Measurements from ENCODE around the gene PDCD4.

DNA sequence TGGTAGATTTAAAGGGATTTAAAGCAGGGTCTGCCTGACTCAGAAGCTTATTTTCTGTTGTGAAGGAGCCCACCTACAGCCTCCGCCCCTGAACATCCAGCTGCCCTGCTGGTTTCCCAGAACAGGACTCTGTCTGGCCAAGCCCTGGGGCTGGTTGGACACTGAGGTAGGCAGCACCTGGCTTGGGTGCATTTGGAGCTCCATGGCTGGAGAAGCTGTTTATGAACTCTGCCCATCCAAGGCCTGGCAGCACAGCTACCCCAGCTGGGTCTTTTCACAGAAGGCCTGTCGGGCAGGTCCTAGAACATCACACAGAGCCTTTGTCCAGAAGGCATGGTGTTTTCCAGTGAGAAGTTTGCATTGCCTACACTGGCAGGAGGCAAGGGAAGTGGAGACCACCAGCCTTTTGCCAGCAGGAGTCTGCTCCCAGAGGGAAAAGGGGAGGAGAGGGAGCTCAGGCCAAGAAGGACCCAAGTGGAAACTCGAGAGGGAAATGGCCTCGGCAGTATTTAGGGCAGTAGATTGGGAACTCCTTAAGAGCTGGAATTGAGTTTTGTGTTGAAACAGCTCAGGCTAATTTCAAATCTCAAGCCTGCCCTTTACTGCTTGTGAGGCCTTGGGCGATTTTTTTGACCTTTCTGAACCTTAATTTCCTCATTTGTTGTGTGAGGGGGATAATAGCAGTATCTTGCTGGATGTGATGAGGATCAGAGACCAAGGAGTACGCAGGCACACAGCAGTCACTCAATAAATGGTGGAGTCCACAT lies 12.3 kb upstream of the PDCD4 start:
- no peak for TF ChIP-seq CTCF (IDR thresholded peaks at IDR 0.05; ENCODE audit: control extremely low read depth in 1 of 3, insufficient read depth in 1 of 3, low read depth in 1 of 3, low read length in 3 of 3)
- TF ChIP-seq CREB1 (IDR thresholded peaks at IDR 0.05): no peak
- no peak for TF ChIP-seq YY1 (IDR thresholded peaks at IDR 0.05; ENCODE audit: low read depth, low read length)
- no peak for TF ChIP-seq EP300 (IDR thresholded peaks at IDR 0.05; ENCODE audit: borderline replicate concordance in 1 of 2, low read depth in 2 of 2, low read length in 2 of 2)
- no peak for TF ChIP-seq GABPA (IDR thresholded peaks at IDR 0.05; ENCODE audit: borderline replicate concordance, insufficient read depth, low read length)
- no peak for TF ChIP-seq BRCA1 (IDR thresholded peaks at IDR 0.05; ENCODE audit: low read depth, low read length)
- no peak for TF ChIP-seq JUN (IDR thresholded peaks at IDR 0.05; ENCODE audit: low read depth, low read length)
- TF ChIP-seq ZNF274 (IDR thresholded peaks at IDR 0.05; ENCODE audit: borderline replicate concordance, extremely low read depth, low read length): no peak
- no peak for TF ChIP-seq ASH2L (IDR thresholded peaks at IDR 0.05; ENCODE audit: low read length)
- TF ChIP-seq POLR2A (IDR thresholded peaks at IDR 0.05; ENCODE audit: control extremely low read depth in 1 of 2, low read depth in 2 of 2, low read length in 2 of 2): no peak
